Lung (tissue), 12 donors: Measurements from ENCODE around the gene ABCB10. TPM values are rescaled to one million over a fixed set of nuclear protein-coding genes. Genes with fewer than 3 reads are reported as not detected.

Source experiments
- ATAC-seq: fragments of 200-7000 bp; cut with Tn5 transposase; one replicate; pipeline ENCODE4 v1.9.1; 2020; ENCODE audit warnings: moderate number of reproducible peaks; ENCODE audit not compliant: insufficient read depth, low FRiP score
- DNase-seq, 3 donors: peaks; one replicate each; pipeline ENCODE4 v3.0.0-alpha.2; 2013 to 2017
- H3K27ac ChIP-seq, 2 donors: one replicate each; pipeline ENCODE4 v1.5.1; 2013; ENCODE audit warnings: mild to moderate bottlenecking in 2 of 2, moderate library complexity in 2 of 2, control low read depth in 1 of 2, inconsistent platforms in 1 of 2, low read depth in 1 of 2, low read length in 1 of 2
- H3K27me3 ChIP-seq, 3 donors: one replicate each; pipeline ENCODE4 v1.5.1; 2013; ENCODE audit warnings: low read length in 2 of 3; ENCODE audit not compliant: control insufficient read depth in 3 of 3, insufficient read depth in 3 of 3
- H3K36me3 ChIP-seq, 4 donors: one replicate each; pipeline ENCODE4 v1.5.1; 2013; ENCODE audit warnings: low read length in 4 of 4, mild to moderate bottlenecking in 1 of 4, moderate library complexity in 1 of 4; ENCODE audit not compliant: control insufficient read depth in 4 of 4, insufficient read depth in 4 of 4
- H3K4me1 ChIP-seq, 5 donors: one replicate each; pipeline ENCODE4 v1.5.1; 2013; ENCODE audit warnings: low read length in 5 of 5, mild to moderate bottlenecking in 2 of 5, moderate library complexity in 1 of 5; ENCODE audit not compliant: control insufficient read depth in 5 of 5, insufficient read depth in 5 of 5
- H3K4me3 ChIP-seq: one replicate; pipeline ENCODE4 v1.5.1; 2013; ENCODE audit warnings: mild to moderate bottlenecking, control low read depth, moderate library complexity
- H3K9ac ChIP-seq, 2 donors: one replicate each; pipeline ENCODE4 v1.5.1; 2013; ENCODE audit warnings: low read length in 2 of 2, control low read depth in 1 of 2; ENCODE audit not compliant: insufficient read depth in 1 of 2
- H3K9me3 ChIP-seq, 4 donors: one replicate each; pipeline ENCODE4 v1.5.1; 2013; ENCODE audit warnings: low read length in 3 of 4, mild to moderate bottlenecking in 1 of 4, moderate library complexity in 1 of 4; ENCODE audit not compliant: control insufficient read depth in 4 of 4, insufficient read depth in 3 of 4
- whole genome bisulfite sequencing, 2 donors: extraction: QIAGEN DNeasy Blood & Tissue Kit; methylation state at CpG; one replicate each; pipeline ENCODE4 v1.1.7; 2013; 5-methylcytosine and 5-hydroxymethylcytosine counted together
- polyA plus RNA-seq, 2 donors: library from polyadenylated mRNA; stranded (reverse); fragments of 200-250 nt; gene quantifications; one replicate each; pipeline ENCODE4 v1.2.1, GENCODE V29; 2013
- total RNA-seq, 2 donors: library from RNA; depleted of rRNA in 1 of 2; stranded (reverse); fragments of >200 nt in 1 of 2; gene quantifications; one replicate each; pipeline ENCODE4 v1.2.1, GENCODE V29; 2014 to 2021
- TF ChIP-seq, protein P1 (sequence below): IDR thresholded peaks from 2 replicates; pipeline ENCODE4 v1.5.1; 2012; ENCODE audit warnings: mild to moderate bottlenecking; ENCODE audit errors: control extremely low read depth, extremely low read depth
- donor health status: control.
- donor health status: control.
- donor health status: Bipolar disorder and iron deficiency.
- donor health status: healthy.
- donor health status: DM: yes; HTN: yes; CAD: no.

Gene ABCB10
- total and polyA plus RNA-seq, 4 donors = 6.5 to 23.5 (median 14.2) TPM

DNA sequence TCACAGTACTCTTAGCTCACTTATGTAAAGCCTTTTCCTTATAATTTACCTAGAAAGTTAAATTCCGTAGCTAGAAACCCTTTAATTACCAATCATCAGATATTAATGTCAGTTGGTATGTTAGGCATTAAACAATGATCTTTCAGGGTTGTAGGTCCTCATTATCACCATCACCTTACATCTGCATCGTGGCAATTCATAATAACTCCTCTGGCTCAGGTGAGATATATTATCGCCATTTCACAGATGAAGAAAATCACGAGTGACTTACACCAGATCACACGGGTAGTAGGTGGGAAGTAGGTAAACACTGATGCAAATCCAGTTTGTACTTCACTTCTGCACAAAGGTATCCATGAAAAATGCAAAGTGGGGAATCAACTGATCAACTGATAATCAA lies 51.0 kb downstream of the ABCB10 start:
- DNase-seq (no peak), ATAC-seq (peak; percentile 8)
- WGBS, 2 donors = 5 to 9% methylated on average over 5 of the region's 5 CpGs
- no peaks in the 10 kb centered on the region for H3K9me3 ChIP-seq
- H3K4me3 ChIP-seq = peak overlapping the region; percentile 99
- peak overlapping the region; percentile 93 to 99 for H3K9ac ChIP-seq
- TF ChIP-seq, protein P1, sequence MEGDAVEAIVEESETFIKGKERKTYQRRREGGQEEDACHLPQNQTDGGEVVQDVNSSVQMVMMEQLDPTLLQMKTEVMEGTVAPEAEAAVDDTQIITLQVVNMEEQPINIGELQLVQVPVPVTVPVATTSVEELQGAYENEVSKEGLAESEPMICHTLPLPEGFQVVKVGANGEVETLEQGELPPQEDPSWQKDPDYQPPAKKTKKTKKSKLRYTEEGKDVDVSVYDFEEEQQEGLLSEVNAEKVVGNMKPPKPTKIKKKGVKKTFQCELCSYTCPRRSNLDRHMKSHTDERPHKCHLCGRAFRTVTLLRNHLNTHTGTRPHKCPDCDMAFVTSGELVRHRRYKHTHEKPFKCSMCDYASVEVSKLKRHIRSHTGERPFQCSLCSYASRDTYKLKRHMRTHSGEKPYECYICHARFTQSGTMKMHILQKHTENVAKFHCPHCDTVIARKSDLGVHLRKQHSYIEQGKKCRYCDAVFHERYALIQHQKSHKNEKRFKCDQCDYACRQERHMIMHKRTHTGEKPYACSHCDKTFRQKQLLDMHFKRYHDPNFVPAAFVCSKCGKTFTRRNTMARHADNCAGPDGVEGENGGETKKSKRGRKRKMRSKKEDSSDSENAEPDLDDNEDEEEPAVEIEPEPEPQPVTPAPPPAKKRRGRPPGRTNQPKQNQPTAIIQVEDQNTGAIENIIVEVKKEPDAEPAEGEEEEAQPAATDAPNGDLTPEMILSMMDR = no peak
- H3K4me1 ChIP-seq = peaks cover 0 to 18% (median 6%) of the 10 kb centered on the region in 5 donors
- H3K36me3 ChIP-seq = peaks cover 0 to 12% (median 3%) of the 10 kb centered on the region in 4 donors
- H3K27me3 ChIP-seq = no peaks in the 10 kb centered on the region
- H3K27ac ChIP-seq = peak overlapping the region; percentile 95 to 99

DNA sequence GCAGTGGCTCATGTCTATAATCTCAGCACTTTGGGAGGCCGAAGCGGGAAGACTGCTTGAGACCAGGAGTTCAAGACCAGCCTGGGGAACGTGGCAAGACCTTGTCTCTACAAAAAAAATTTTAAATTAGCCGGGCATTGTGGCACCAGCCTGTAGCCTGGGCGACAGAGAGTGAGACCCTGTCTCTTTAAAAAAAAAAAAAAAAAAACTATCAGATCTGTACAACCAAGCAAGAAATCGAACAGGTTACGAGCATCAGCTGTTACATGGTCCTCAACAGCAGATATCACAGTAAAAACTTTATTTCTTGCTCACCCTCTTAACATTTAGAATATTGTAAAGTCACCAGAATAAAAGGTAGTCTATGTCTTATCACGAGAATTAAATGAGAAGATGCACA lies 51.9 kb downstream of the ABCB10 start:
- Histone ChIP-seq H3K36me3 (peaks cover under 1 to 12% (median 3%) of the 10 kb centered on the region in 4 donors), H3K27ac (no peak overlapping the region), H3K4me1 (peaks cover 0 to 18% (median 6%) of the 10 kb centered on the region in 5 donors), H3K4me3 (no peak overlapping the region), H3K9me3 (no peaks in the 10 kb centered on the region), H3K27me3 (no peaks in the 10 kb centered on the region), H3K9ac (no peak overlapping the region)
- DNase-seq (no peak), ATAC-seq (no peak)
- TF ChIP-seq, protein P1 = no peak
- 80 to 88% methylated on average over 8 of the region's 8 CpGs for WGBS, 2 donors

DNA sequence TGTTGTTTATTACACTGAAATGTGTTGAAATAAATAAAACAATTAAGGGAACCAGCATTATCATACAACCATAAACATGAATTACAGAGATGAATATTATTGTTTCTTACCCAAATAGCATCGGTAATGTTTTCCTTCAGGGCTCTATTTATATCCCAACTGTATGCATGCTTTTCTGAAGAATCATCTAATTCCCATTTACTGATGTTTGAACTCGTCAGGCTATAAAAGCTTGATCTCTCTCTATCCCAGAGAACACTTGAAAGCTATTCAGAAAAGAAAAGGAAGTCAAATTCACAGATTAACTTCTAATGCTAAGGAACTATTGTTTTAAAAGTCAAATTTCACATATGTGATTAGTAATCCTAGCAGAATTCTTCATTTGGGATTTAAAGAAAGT lies 62.7 kb downstream of the ABCB10 start:
- no peak overlapping the region for H3K9ac ChIP-seq
- 90 to 98% methylated on average over 2 of the region's 2 CpGs for WGBS, 2 donors
- DNase-seq (no peak), ATAC-seq (no peak)
- H3K9me3 ChIP-seq = no peaks in the 10 kb centered on the region
- no peak overlapping the region for H3K27ac ChIP-seq
- no peak overlapping the region for H3K4me3 ChIP-seq
- no peaks in the 10 kb centered on the region for H3K4me1 ChIP-seq
- TF ChIP-seq, protein P1 = no peak
- H3K27me3 ChIP-seq = no peaks in the 10 kb centered on the region
- peaks cover 25 to 44% (median 29%) of the 10 kb centered on the region in 4 donors for H3K36me3 ChIP-seq

DNA sequence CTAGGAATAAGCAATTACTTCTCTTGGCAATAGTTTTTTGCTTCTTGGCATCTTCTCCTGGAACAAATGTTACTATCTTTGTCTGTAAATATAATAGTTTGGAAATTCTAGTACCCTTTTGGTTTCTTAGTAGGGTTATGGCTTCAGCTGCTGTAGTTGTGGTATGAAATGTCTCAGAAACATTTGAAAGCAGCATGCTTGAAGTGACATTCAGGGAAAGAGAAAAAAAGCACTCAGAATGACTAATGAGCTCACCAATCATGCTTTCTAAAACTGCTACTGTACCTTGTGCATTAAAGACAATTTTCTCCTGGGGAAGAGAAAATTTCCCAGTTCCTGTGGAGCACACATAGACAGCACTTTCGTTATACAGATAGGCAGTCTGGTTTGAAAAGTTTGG lies 71.3 kb downstream of the ABCB10 start:
- no peaks in the 10 kb centered on the region for H3K4me1 ChIP-seq
- DNase-seq (no peak), ATAC-seq (no peak)
- H3K9me3 ChIP-seq = no peaks in the 10 kb centered on the region
- WGBS, 2 donors = 93 to 99% methylated on average over 1 of the region's 1 CpG
- no peak overlapping the region for H3K27ac ChIP-seq
- peaks cover 13 to 33% (median 27%) of the 10 kb centered on the region in 4 donors for H3K36me3 ChIP-seq
- no peak overlapping the region for H3K9ac ChIP-seq
- no peaks in the 10 kb centered on the region for H3K27me3 ChIP-seq
- TF ChIP-seq, protein P1 = no peak
- H3K4me3 ChIP-seq = no peak overlapping the region
